ENCODE measurements around the gene SAG.
"Not testable (repeated sequence)": the region's sequence is repeated elsewhere in the genome, so short reads cannot be mapped to it uniquely, and the experiment has no call there.

Gene SAG

GRCh38 chr2:233358335-233358734 lies 50.7 kb downstream of the SAG start:
- no peak for DNase-seq

GRCh38 chr2:233358947-233359346 lies 51.3 kb downstream of the SAG start:
- peak; percentile 10 for DNase-seq

DNA sequence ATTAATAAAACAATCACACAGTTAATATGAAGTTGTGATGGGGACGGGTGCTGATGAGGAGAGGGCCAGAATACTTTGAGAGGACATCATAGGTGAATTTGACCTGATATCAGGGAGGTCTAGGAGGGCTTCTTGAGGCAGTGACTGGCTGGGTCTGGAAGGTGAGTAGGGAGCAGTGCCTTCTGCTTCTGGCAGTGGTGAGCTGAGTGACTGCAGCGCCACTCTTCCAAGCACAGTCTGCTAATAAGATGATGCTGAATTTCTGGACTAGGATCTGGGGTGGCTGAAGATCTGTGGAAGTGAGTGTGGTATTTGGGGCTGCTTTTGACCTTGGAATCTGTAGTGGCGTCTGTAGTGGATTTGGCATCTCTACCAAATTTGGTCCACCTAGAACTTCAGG lies 52.2 kb downstream of the SAG start:
- no peak for DNase-seq

GRCh38 chr2:233360771-233361176 lies 53.2 kb downstream of the SAG start:
- no peak for DNase-seq

- no peak for DNase-seq
Measured at GRCh38 chr2:233361297-233361696, 53.7 kb downstream of the SAG start.

DNA sequence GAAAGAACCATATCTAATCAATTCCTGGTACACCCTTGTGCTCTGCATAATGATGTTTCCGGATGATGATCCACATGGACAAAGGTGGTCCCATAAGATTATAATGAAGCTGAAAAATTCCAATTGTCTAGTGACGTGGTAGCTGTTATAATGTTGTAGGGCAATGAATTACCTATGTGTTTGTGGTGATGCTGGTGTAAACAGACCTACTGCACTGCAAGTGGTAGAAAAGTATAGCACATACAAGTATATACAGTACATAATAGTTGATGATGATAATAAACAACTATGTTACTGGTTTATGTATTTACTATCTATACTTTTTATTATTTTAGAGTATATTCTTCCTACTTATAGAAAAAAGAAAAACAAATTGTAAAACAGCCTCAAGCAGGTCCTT lies 55.1 kb downstream of the SAG start:
- no peak for DNase-seq

- no peak for DNase-seq
Measured at GRCh38 chr2:233363744-233364235, 56.2 kb downstream of the SAG start.

- DNase-seq = no peak
Measured at GRCh38 chr2:233365861-233366520, 58.4 kb downstream of the SAG start.

GRCh38 chr2:233367586-233367985 lies 60.0 kb downstream of the SAG start:
- DNase-seq = no peak

GRCh38 chr2:233368756-233369155 lies 61.1 kb downstream of the SAG start:
- no peak for DNase-seq

DNA sequence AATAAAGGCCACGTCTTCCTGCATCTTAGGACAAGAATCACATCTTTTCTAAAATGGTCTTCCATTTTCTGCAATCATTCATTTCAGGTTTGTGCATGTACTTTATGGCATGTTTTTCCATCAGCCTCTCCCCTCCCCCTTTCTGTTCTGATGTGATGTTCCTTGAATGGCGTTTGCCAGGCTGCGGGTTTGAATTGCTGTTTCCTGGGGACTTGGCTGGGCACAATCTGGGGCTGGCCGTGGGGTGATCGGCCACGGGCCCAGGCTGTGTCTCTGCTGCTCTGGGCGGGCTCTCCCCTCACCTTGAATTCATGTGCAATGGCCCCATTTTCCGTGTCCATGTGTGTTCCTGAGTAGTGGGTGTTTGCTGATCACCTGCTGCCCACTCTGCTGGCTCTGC lies 61.8 kb downstream of the SAG start:
- no peak for DNase-seq

GRCh38 chr2:233369897-233370685 lies 62.5 kb downstream of the SAG start:
- DNase-seq = no peak

- DNase-seq = no peak
Measured at GRCh38 chr2:233371641-233372040, 64.0 kb downstream of the SAG start.

- DNase-seq = no peak
Measured at GRCh38 chr2:233372855-233373254, 65.2 kb downstream of the SAG start.

DNA sequence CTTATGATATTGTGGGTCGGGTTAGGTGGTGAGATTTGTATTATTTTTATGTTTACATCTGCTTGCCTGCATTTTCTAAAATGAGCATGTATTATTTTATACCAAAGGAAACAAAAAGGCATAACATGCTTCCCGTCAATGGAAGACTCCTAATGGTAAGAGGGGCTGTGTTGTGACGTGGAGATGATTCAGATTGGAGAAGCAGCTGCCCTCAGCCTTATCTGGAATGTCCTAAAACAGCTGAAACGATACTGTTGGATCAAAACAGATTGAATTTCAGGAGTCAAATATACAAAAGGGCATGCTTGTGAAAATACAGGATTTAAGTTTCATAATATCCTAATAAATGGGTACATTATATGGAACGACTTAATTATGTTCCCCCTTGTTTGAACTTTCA lies 65.7 kb downstream of the SAG start:
- no peak for DNase-seq

DNA sequence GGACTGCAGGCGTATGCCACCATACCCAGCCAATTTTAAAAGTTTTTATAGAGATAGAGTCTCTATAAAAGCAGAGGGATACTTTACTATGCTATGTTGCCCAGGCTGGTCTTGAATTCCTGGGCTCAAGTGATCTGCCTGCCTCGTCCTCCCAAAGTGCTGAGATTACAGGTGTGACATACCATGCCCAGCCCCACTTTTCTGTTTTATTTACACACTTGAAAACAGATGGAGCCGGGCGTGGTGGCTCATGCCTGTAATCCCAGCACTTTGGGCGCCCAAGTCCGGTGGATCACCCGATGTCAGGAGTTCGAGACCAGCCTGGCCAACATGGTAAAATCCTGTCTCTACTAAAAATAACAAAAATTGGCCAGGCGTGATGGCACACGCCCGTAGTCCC lies 67.2 kb downstream of the SAG start:
- not testable (repeated sequence) for DNase-seq

DNA sequence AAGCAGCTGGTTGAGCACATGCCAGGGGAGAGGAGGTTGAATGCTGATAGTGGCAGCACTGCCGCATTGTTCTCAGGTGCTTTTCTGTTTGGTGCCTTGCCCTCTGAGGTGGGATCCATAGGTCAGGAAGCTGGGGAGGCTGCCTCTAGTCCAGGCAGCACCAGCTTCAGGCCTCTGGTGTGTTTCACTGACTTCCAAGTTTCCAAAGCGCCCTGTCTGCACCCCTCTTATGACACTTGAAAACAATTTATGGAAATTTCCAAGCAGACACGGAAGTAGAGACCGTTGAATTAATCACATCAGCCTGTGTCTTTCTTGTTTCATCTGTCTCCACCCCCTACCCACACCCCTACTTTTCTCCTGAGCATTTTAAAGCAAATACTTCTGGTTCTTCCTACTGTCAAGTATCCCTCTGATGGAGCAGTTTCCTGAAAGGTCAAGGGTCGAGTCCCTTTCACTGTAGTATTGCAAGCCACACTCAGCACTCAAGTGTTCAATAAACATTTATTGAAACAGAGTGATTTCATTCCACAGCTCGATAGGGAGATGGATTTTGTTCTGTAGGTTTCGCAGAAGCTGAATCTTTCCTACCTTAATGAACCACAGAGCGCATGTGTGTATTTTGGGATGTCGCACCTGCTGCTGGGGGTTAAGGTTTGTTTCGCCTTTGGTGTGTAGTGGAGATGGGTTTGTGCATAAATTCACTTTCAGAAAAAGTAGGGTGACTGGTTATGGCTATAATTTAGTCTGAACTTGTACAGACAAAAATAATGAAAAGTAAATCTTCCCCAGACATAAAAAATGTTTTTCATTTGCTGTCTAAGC lies 68.1 kb downstream of the SAG start:
- DNase-seq = no peak

- no peak for DNase-seq
Measured at GRCh38 chr2:233379034-233379433, 71.4 kb downstream of the SAG start.

DNA sequence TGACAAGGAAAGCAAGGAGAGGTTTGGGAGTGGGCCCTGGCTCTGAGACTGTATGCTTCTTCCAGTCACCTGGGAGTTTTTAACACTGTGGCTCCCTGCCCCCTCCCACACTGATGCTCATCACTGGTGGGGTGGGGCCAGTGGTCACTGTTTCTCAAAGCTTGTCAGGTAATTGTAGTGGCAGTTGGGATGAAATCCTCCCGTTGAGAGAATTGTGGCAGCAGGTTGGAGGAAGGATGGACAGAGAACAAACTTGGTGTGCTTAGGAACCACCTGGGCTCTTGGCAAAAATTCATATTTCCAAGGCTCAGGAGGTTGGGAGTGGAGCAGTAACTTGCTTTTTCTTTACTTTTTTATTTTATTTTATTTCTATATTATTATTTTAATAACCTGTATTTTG lies 71.8 kb downstream of the SAG start:
- no peak for DNase-seq

DNA sequence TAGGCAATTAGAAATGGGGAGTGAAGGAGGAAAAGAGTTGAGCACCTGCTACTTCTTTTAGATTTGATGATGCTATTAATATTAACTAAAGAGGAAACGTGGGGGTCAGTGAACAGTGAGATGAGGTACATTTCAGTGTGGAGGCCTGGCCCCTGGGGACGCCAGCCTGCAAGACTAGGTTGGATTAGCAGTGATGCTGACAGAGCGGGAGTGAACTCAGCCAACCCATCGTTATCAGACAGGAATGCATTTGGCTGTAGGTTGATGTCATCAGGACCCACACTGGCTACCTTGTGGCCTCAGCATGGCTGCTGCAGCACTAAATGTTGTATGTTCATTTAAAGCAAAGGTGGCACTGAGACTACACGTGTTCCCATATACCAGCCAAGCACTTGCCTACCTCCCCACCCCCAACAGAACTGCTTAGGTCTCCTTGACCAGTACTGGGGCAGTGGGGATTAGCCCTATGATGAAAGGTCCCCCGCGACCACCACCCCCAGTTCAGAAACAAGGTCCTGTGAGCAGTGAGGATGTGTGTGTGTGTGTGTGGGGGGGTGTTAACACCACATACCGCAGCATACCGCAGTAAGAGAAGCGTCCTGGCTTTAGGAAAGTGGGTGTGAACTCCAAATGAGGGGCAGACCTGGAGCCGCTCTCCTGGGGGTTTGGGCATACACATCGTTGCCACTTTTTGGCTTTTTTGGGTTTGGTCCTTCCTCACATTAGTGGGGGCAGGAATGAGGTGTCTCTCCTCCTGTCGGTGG lies 72.7 kb downstream of the SAG start:
- no peak for DNase-seq

- no peak for DNase-seq
Measured at GRCh38 chr2:233380995-233381637, 73.5 kb downstream of the SAG start.

- DNase-seq = no peak
Measured at GRCh38 chr2:233381638-233381995, 74.0 kb downstream of the SAG start.
